Measurements from ENCODE around the gene TTLL3. TPM values are rescaled to one million over a fixed set of nuclear protein-coding genes. Genes with fewer than 3 reads are reported as not detected.

Gene TTLL3
- total and polyA plus RNA-seq, 2 of the 13 experiments (the other 11 are each of a cell fraction or from before 2014, with no cell fraction given), result 9.5 to 51.2 TPM

DNA sequence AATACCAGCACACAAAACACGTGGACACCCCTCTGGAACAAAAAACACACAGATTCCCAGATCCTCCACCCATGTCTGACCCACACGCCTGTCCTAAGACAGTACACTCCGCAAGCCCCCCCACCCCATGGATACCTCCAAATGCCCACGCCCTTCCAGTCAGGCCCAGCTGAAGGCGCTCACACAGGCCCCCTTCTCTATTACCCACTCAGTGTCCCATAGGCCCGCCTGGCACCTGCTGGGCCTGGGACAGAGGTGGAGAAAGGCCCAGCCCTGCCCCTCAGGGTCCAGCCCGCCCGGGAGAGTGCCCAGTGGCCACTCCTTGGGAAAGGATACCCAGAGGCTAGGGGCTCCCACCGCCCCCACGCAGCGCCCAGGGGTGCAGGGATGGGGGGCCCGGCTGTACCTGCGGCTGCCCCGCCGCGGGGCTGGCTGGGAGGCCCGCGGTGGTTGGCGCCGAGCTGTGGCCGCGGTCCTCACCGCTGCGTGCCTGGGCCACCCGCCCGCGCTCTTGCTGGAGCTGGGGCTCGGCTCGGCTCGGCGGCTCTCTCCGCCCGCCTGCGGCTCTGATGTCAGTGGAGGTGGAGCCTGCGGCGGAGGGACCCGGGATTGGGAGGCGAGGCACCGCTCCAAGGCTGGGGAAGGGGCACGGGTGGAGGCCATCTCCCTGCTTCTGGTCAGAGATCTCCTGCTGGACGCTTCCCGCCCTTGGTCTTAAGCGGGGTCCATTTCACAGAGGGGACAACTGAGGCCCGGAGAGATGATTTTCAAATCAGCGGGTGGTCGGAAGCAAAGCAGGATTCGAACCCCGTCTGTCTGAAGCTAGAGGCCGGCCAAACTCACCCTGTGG is 40.4 kb upstream of the TTLL3 start, which contains the start of gene CAMK1 (continued):
- TF ChIP-seq, protein P1, sequence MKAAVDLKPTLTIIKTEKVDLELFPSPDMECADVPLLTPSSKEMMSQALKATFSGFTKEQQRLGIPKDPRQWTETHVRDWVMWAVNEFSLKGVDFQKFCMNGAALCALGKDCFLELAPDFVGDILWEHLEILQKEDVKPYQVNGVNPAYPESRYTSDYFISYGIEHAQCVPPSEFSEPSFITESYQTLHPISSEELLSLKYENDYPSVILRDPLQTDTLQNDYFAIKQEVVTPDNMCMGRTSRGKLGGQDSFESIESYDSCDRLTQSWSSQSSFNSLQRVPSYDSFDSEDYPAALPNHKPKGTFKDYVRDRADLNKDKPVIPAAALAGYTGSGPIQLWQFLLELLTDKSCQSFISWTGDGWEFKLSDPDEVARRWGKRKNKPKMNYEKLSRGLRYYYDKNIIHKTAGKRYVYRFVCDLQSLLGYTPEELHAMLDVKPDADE (CRISPR knock-in tag; IDR thresholded peaks at IDR 0.05), result no peak
- TF ChIP-seq ZNF496 (CRISPR knock-in tag; IDR thresholded peaks at IDR 0.05; ENCODE audit: insufficient replicate concordance), result no peak
- TF ChIP-seq, protein P2, sequence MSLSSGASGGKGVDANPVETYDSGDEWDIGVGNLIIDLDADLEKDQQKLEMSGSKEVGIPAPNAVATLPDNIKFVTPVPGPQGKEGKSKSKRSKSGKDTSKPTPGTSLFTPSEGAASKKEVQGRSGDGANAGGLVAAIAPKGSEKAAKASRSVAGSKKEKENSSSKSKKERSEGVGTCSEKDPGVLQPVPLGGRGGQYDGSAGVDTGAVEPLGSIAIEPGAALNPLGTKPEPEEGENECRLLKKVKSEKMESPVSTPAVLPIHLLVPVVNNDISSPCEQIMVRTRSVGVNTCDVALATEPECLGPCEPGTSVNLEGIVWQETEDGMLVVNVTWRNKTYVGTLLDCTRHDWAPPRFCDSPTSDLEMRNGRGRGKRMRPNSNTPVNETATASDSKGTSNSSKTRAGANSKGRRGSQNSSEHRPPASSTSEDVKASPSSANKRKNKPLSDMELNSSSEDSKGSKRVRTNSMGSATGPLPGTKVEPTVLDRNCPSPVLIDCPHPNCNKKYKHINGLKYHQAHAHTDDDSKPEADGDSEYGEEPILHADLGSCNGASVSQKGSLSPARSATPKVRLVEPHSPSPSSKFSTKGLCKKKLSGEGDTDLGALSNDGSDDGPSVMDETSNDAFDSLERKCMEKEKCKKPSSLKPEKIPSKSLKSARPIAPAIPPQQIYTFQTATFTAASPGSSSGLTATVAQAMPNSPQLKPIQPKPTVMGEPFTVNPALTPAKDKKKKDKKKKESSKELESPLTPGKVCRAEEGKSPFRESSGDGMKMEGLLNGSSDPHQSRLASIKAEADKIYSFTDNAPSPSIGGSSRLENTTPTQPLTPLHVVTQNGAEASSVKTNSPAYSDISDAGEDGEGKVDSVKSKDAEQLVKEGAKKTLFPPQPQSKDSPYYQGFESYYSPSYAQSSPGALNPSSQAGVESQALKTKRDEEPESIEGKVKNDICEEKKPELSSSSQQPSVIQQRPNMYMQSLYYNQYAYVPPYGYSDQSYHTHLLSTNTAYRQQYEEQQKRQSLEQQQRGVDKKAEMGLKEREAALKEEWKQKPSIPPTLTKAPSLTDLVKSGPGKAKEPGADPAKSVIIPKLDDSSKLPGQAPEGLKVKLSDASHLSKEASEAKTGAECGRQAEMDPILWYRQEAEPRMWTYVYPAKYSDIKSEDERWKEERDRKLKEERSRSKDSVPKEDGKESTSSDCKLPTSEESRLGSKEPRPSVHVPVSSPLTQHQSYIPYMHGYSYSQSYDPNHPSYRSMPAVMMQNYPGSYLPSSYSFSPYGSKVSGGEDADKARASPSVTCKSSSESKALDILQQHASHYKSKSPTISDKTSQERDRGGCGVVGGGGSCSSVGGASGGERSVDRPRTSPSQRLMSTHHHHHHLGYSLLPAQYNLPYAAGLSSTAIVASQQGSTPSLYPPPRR (CRISPR knock-in tag; IDR thresholded peaks at IDR 0.05; ENCODE audit: borderline replicate concordance), result no peak
- no peak for TF ChIP-seq ZNF468 (CRISPR knock-in tag; IDR thresholded peaks at IDR 0.05)
- no peak for TF ChIP-seq ZNF207 (IDR thresholded peaks at IDR 0.05; ENCODE audit: borderline replicate concordance)
- no peak; the same call in 1 of the 2 replicates for TF ChIP-seq NR2C2 (CRISPR knock-in tag; IDR thresholded peaks at IDR 0.05; ENCODE audit: borderline replicate concordance)
- no peak for TF ChIP-seq ZNF34 (CRISPR knock-in tag; IDR thresholded peaks at IDR 0.05; ENCODE audit: borderline replicate concordance)
- TF ChIP-seq KDM3A (CRISPR knock-in tag; IDR thresholded peaks at IDR 0.05; ENCODE audit: low read depth), result no peak
- TF ChIP-seq AFF4 (CRISPR knock-in tag; IDR thresholded peaks at IDR 0.05), result no peak
- no peak for TF ChIP-seq NFATC3 (CRISPR knock-in tag; IDR thresholded peaks at IDR 0.05)
- TF ChIP-seq ZNF564 (CRISPR knock-in tag; IDR thresholded peaks at IDR 0.05), result no peak
- TF ChIP-seq REL (CRISPR knock-in tag; conservative IDR thresholded peaks at IDR 0.05), result no peak
- 0 out of 2 replicates have a peak, but pooled peaks have one; percentile 32 for TF ChIP-seq ZNF766 (CRISPR knock-in tag; IDR thresholded peaks at IDR 0.05; ENCODE audit: borderline replicate concordance)
- peak; percentile 31; the same call in 1 of the 2 replicates for TF ChIP-seq ERF (CRISPR knock-in tag; IDR thresholded peaks at IDR 0.05)
- TF ChIP-seq ZFY (CRISPR knock-in tag; IDR thresholded peaks at IDR 0.05), result peak; percentile 85
- no peak for TF ChIP-seq ZNF580 (CRISPR knock-in tag; IDR thresholded peaks at IDR 0.05; ENCODE audit: borderline replicate concordance, low read depth)
- TF ChIP-seq ZEB1 (IDR thresholded peaks at IDR 0.05; ENCODE audit: insufficient replicate concordance, low read depth), result no peak
- TF ChIP-seq ZNF354B (CRISPR knock-in tag; IDR thresholded peaks at IDR 0.05), result no peak

Measured in HepG2 (cell line).